HCT116 (cell line): ENCODE results near the gene PLK4. TPM values are rescaled to one million over a fixed set of nuclear protein-coding genes. Genes with fewer than 3 reads are reported as not detected.
A peak's percentile ranks its signal among the peaks of the same experiment; 100 is the strongest.

ENCODE experiments used
- ATAC-seq: fragments of 200-7000 bp; cut with Tn5 transposase; 2 replicates; pipeline ENCODE4 v1.9.1; 2020; ENCODE audit warnings: mild to moderate bottlenecking, moderate library complexity
- BruUV-seq: library from RNA; stranded (reverse); fragments of 400-500 nt; replicated peaks from 2 replicates; lab custom pipeline; 2021; lab: Mats Ljungman, UMichigan
- CTCF ChIA-PET: fragments of 300-600 bp; sonication (Branson Sonifier 250); formaldehyde crosslinking; loops from one replicate; lab custom pipeline; 2021; ENCODE audit warnings: antibody characterized with exemption; lab: Charles Lee
- POLR2A ChIA-PET: fragments of 300-600, 350-600 bp; sonication (Branson Sonifier 250); formaldehyde crosslinking; loops from one replicate; lab custom pipeline; 2021; ENCODE audit warnings: antibody characterized with exemption; lab: Charles Lee
- RAD21 ChIA-PET, 2 experiments: fragments of 300-600 bp; sonication (Branson Sonifier 250); formaldehyde crosslinking; loops; one replicate each; lab custom pipeline; 2023; ENCODE audit warnings: low total read pairs in 2 of 2; ENCODE audit not compliant: uncharacterized antibody in 2 of 2, unreplicated experiment in 2 of 2, low non-redundant PET in 1 of 2; lab: Charles Lee
- DNase-seq: peaks from one replicate; pipeline ENCODE4 v3.0.0-alpha.2; 2010; ENCODE audit warnings: low read depth, low spot score
- H2AFZ ChIP-seq: fragments of 200-600 bp; shearing (Covaris generic), sonication (generic); 2 replicates; pipeline ENCODE4 v1.6.1; 2017; ENCODE audit warnings: low read depth, mixed run types, mixed read lengths, antibody characterized with exemption, low read length; ENCODE audit not compliant: poor library complexity, severe bottlenecking
- H3K27ac ChIP-seq: 2 replicates; pipeline ENCODE4 v1.5.1; 2012; ENCODE audit warnings: low read depth, low read length
- H3K27me3 ChIP-seq: fragments of 200-600 bp; sonication (generic); 2 replicates; pipeline ENCODE4 v1.6.1; 2016; ENCODE audit warnings: mixed run types, low read length, mixed read lengths; ENCODE audit not compliant: insufficient read depth
- H3K36me3 ChIP-seq, 2 experiments: fragments of 200-500 bp in 1 of 2; fragments of 200-600 bp in 1 of 2; sonication (Bioruptor generic) in 1 of 2; sonication (generic) in 1 of 2; 2 replicates each; pipeline versions ENCODE4 v1.5.1 to v1.6.1; 2014 to 2016; ENCODE audit warnings: low read length in 2 of 2, inconsistent platforms in 1 of 2, mixed read lengths in 1 of 2, mixed run types in 1 of 2; ENCODE audit not compliant: insufficient read depth in 2 of 2, control insufficient read depth in 1 of 2
- H3K4me1 ChIP-seq, 2 experiments: fragments of 200-600 bp in 1 of 2; sonication (generic) in 1 of 2; 2 replicates each; pipeline versions ENCODE4 v1.5.1 to v1.6.1; 2012 to 2017; ENCODE audit warnings: low read length in 2 of 2, inconsistent platforms in 1 of 2, mild to moderate bottlenecking in 1 of 2, mixed read lengths in 1 of 2, mixed run types in 1 of 2, moderate library complexity in 1 of 2; ENCODE audit not compliant: insufficient read depth in 2 of 2, control insufficient read depth in 1 of 2
- H3K4me2 ChIP-seq: fragments of 200-600 bp; sonication (generic); 2 replicates; pipeline ENCODE4 v1.6.1; 2017; ENCODE audit warnings: mixed run types, low read length, mixed read lengths
- H3K4me3 ChIP-seq, 2 experiments: fragments of 200-600 bp in 1 of 2; sonication (generic) in 1 of 2; replicated peaks in 1 of 2; 2 replicates each; pipeline ENCODE4 v1.5.1; 2011 to 2016; ENCODE audit warnings: low read length in 2 of 2, control low read depth in 1 of 2, low read depth in 1 of 2, mild to moderate bottlenecking in 1 of 2, mixed read lengths in 1 of 2, mixed run types in 1 of 2
- H3K79me2 ChIP-seq: fragments of 200-600 bp; sonication (generic); 2 replicates; pipeline ENCODE4 v1.6.1; 2017; ENCODE audit warnings: mild to moderate bottlenecking, mixed run types, low read length, moderate library complexity, mixed read lengths; ENCODE audit not compliant: insufficient read depth
- H3K9ac ChIP-seq: fragments of 200-600 bp; sonication (generic); 2 replicates; pipeline ENCODE4 v1.6.1; 2016; ENCODE audit warnings: low read length, mixed read lengths
- H3K9me2 ChIP-seq: fragments of 200-600 bp; sonication (generic), shearing (Covaris generic); 2 replicates; pipeline ENCODE4 v1.6.1; 2017; ENCODE audit warnings: mixed run types, mild to moderate bottlenecking, moderate library complexity; ENCODE audit not compliant: insufficient read depth
- H3K9me3 ChIP-seq, 2 experiments: fragments of 200-500 bp in 1 of 2; fragments of 200-600 bp in 1 of 2; sonication (Bioruptor generic) in 1 of 2; sonication (generic) in 1 of 2; 2 replicates each; pipeline ENCODE4 v1.6.1; 2014 to 2017; ENCODE audit warnings: low read length in 2 of 2, mixed read lengths in 2 of 2, inconsistent platforms in 1 of 2, low read depth in 1 of 2, mild to moderate bottlenecking in 1 of 2, mixed run types in 1 of 2, moderate library complexity in 1 of 2; ENCODE audit not compliant: control insufficient read depth in 1 of 2, insufficient read depth in 1 of 2
- H4K20me1 ChIP-seq: fragments of 200-600 bp; sonication (generic), shearing (Covaris generic); 2 replicates; pipeline ENCODE4 v1.6.1; 2017; ENCODE audit warnings: mixed run types, mild to moderate bottlenecking, moderate library complexity; ENCODE audit not compliant: insufficient read depth
- ATF3 ChIP-seq: IDR thresholded peaks from 2 replicates; pipeline ENCODE4 v1.6.1; 2012
- ELF1 ChIP-seq: IDR thresholded peaks from 2 replicates; pipeline ENCODE4 v1.6.1; 2012; ENCODE audit warnings: low read depth, borderline replicate concordance
- FOSL1 ChIP-seq: IDR thresholded peaks from 2 replicates; pipeline ENCODE4 v1.6.1; 2012; ENCODE audit warnings: low read depth
- JUND ChIP-seq: IDR thresholded peaks from 2 replicates; pipeline ENCODE4 v1.6.1; 2012
- MAX ChIP-seq: IDR thresholded peaks from 2 replicates; pipeline ENCODE4 v1.6.1; 2012
- POLR2A ChIP-seq: IDR thresholded peaks from 2 replicates; pipeline ENCODE4 v1.7.0; 2011; ENCODE audit warnings: borderline replicate concordance; ENCODE audit not compliant: insufficient read depth, insufficient read length; ENCODE audit errors: extremely low read depth
- POLR2AphosphoS5 ChIP-seq: IDR thresholded peaks from 2 replicates; pipeline ENCODE4 v1.6.1; 2011; ENCODE audit warnings: mild to moderate bottlenecking, low read depth, low read length, moderate library complexity
- REST ChIP-seq: IDR thresholded peaks from 2 replicates; pipeline ENCODE4 v1.6.1; 2012; ENCODE audit warnings: low read depth
- SIN3A ChIP-seq: IDR thresholded peaks from 2 replicates; pipeline ENCODE4 v1.6.1; 2012; ENCODE audit warnings: low read depth
- SP1 ChIP-seq: IDR thresholded peaks from 2 replicates; pipeline ENCODE4 v1.6.1; 2012; ENCODE audit warnings: low read depth
- ZFX ChIP-seq: fragments of 450-650 bp; IDR thresholded peaks from 2 replicates; pipeline ENCODE4 v1.6.1; 2017
- ZNF274 ChIP-seq: fragments of 200-500 bp; sonication (Bioruptor generic); IDR thresholded peaks from 2 replicates; pipeline ENCODE4 v1.6.1; 2014; ENCODE audit warnings: mild to moderate bottlenecking, low read depth, low read length, inconsistent platforms
- intact Hi-C: fragments of 100-400 bp; cut with micrococcal nuclease; formaldehyde crosslinking; loops from 2 replicates; pipeline ENCODE4 v1.10.0; 2022
- total RNA-seq: library from RNA; stranded (reverse); gene quantifications from one replicate; pipeline ENCODE4 v1.2.1, GENCODE V29; 2021; ENCODE audit not compliant: unreplicated experiment

Gene PLK4
- total RNA-seq, 1 experiment from 2014 or later = 34.8 TPM

GRCh38 chr4:127856196-127856812 is 24.4 kb upstream of the PLK4 start (continued):
- TF ChIP-seq REST (no peak), ZFX (no peak), POLR2AphosphoS5 (no peak), MAX (no peak)

GRCh38 chr4:127856813-127857447 is 23.8 kb upstream of the PLK4 start:
- H3K36me3 ChIP-seq = no peaks in the 10 kb centered on the region
- ChIA-PET POLR2A (no interaction called here), CTCF (no interaction called here), RAD21 (no interaction called here)
- H3K4me1 ChIP-seq = peaks cover 0 to 11% of the 10 kb centered on the region in 2 experiments; a peak in 2 of 4 replicates
- no TSS peak for BruUV-seq
- no peak for DNase-seq
- H3K4me3 ChIP-seq = no peak overlapping the region
- TF ChIP-seq ELF1 (no peak), JUND (no peak), POLR2A (no peak), FOSL1 (no peak), SIN3A (no peak), REST (no peak), ATF3 (no peak), ZNF274 (no peak), SP1 (no peak)
- no peaks in the 10 kb centered on the region for H3K27me3 ChIP-seq
- intact Hi-C loops = no loop called here
- no peak overlapping the region for H3K27ac ChIP-seq
- H2AFZ ChIP-seq = no peak overlapping the region
- no peak for ATAC-seq
- no peaks in the 10 kb centered on the region; a peak in 1 of 4 replicates for H3K9me3 ChIP-seq
- H3K9ac ChIP-seq = no peak overlapping the region
- H3K79me2 ChIP-seq = peaks cover 23% of the 10 kb centered on the region
- peak overlapping the region; percentile 38 for H3K4me2 ChIP-seq
- no peaks in the 10 kb centered on the region for H4K20me1 ChIP-seq
- H3K9me2 ChIP-seq = no peaks in the 10 kb centered on the region
